ENCODE measurements around the gene SCN11A. TPM values are rescaled to one million over a fixed set of nuclear protein-coding genes. Genes with fewer than 3 reads are reported as not detected.
"Not testable (repeated sequence)": the region's sequence is repeated elsewhere in the genome, so short reads cannot be mapped to it uniquely, and the experiment has no call there.

The SCN11A gene
- total RNA-seq, 1 donor, result under 0.01 TPM

- peaks cover 8% of the 10 kb centered on the region for H3K4me1 ChIP-seq (ENCODE audit: insufficient read depth, low read length)
- H3K27me3 ChIP-seq (ENCODE audit: insufficient read depth, low read length), result no peaks in the 10 kb centered on the region
- no peak overlapping the region for H3K4me3 ChIP-seq (ENCODE audit: low read length)
- no peaks in the 10 kb centered on the region for H3K9me3 ChIP-seq (ENCODE audit: low read depth, low read length)
Observed at GRCh38 chr3:39086144-39086543, 34.4 kb upstream of the SCN11A start.

GRCh38 chr3:39082666-39083313 lies 31.0 kb upstream of the SCN11A start:
- H3K27me3 ChIP-seq (ENCODE audit: insufficient read depth, low read length), result no peaks in the 10 kb centered on the region
- H3K4me3 ChIP-seq (ENCODE audit: low read length), result no peak overlapping the region

GRCh38 chr3:39080026-39080425 lies 28.3 kb upstream of the SCN11A start:
- Histone ChIP-seq H3K4me3 (ENCODE audit: low read length) (no peak overlapping the region), H3K4me1 (ENCODE audit: insufficient read depth, low read length) (no peaks in the 10 kb centered on the region), H3K27me3 (ENCODE audit: insufficient read depth, low read length) (no peaks in the 10 kb centered on the region), H3K9me3 (ENCODE audit: low read depth, low read length) (no peaks in the 10 kb centered on the region)

More at GRCh38 chr3:39082666-39083313, 31.0 kb upstream of the SCN11A start:
- H3K4me1 ChIP-seq (ENCODE audit: insufficient read depth, low read length), result peaks cover 8% of the 10 kb centered on the region
- H3K9me3 ChIP-seq (ENCODE audit: low read depth, low read length), result no peaks in the 10 kb centered on the region

DNA sequence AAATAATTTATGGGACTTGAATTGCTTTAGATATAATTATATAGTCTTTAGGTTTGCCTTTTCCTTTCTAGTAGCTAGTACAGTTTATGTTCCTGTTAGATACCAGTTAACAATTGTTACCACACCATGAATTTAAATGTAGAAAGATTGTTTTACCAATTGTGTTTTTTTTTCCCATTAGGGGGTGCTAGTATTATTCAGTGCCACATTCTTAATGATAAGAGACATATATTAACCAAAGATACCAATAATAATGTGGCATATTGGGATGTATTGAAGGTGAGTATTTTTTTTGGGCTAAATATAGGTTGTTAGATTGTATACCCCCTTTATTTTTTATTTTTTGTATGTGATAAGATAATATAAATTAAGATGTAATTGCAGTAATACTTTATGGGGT lies 27.8 kb upstream of the SCN11A start:
- Histone ChIP-seq H3K27me3 (ENCODE audit: insufficient read depth, low read length) (no peaks in the 10 kb centered on the region), H3K4me3 (ENCODE audit: low read length) (no peak overlapping the region), H3K4me1 (ENCODE audit: insufficient read depth, low read length) (no peaks in the 10 kb centered on the region), H3K9me3 (ENCODE audit: low read depth, low read length) (no peaks in the 10 kb centered on the region)

DNA sequence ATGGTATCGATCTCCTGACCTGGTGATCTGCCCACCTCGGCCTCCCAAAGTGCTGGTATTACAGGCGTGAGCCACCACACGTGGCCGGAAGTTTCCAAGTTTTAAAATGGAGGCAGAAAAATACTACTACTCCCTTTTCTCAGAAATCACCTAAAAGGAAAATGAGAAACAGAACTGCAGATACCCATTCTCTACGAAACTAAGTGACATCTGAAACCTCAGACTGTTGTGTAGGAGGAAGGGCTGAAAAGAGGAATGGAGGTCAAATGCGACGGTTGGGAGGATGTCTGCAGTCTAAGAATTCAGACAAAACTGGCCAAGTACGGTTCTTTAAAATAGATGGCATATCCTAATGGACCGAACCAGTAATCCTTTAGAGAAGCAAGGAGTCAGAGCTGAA lies 24.2 kb upstream of the SCN11A start:
- Histone ChIP-seq H3K27me3 (ENCODE audit: insufficient read depth, low read length) (no peaks in the 10 kb centered on the region), H3K4me3 (ENCODE audit: low read length) (no peak overlapping the region), H3K9me3 (ENCODE audit: low read depth, low read length) (no peaks in the 10 kb centered on the region), H3K4me1 (ENCODE audit: insufficient read depth, low read length) (no peaks in the 10 kb centered on the region)

- peaks cover 4% of the 10 kb centered on the region for H3K4me1 ChIP-seq (ENCODE audit: insufficient read depth, low read length)
- H3K9me3 ChIP-seq (ENCODE audit: low read depth, low read length), result no peaks in the 10 kb centered on the region
- H3K4me3 ChIP-seq (ENCODE audit: low read length), result no peak overlapping the region
- no peaks in the 10 kb centered on the region for H3K27me3 ChIP-seq (ENCODE audit: insufficient read depth, low read length)
Observed at GRCh38 chr3:39068556-39068955, 16.8 kb upstream of the SCN11A start.

- peaks cover 4% of the 10 kb centered on the region for H3K4me1 ChIP-seq (ENCODE audit: insufficient read depth, low read length)
- H3K27me3 ChIP-seq (ENCODE audit: insufficient read depth, low read length), result no peaks in the 10 kb centered on the region
- no peak overlapping the region for H3K4me3 ChIP-seq (ENCODE audit: low read length)
- H3K9me3 ChIP-seq (ENCODE audit: low read depth, low read length), result no peaks in the 10 kb centered on the region
Observed at GRCh38 chr3:39067286-39067685, 15.5 kb upstream of the SCN11A start.

GRCh38 chr3:39065197-39065596 lies 13.5 kb upstream of the SCN11A start:
- Histone ChIP-seq H3K4me1 (ENCODE audit: insufficient read depth, low read length) (peaks cover 4% of the 10 kb centered on the region), H3K27me3 (ENCODE audit: insufficient read depth, low read length) (no peaks in the 10 kb centered on the region), H3K9me3 (ENCODE audit: low read depth, low read length) (no peaks in the 10 kb centered on the region), H3K4me3 (ENCODE audit: low read length) (no peak overlapping the region)

DNA sequence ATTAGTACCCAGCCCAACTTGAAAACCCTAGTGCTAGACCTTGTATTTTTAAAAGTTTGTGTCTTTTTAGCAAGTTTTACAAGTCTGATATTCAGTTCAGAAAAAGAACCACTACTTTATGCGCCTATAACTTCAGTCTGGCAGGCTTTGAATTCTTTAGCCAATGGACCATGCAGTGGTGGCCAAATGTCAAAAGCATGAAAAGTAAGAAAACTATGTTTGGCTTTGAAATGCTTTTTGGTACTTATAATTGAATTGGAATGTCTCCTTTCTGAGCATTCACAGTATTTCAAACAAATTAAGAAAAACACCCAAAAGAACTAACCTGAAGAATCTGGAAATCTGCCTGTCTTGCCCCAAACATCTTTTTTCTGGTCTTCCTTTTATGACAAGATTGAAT lies 12.9 kb upstream of the SCN11A start:
- Histone ChIP-seq H3K4me1 (ENCODE audit: insufficient read depth, low read length) (peaks cover 4% of the 10 kb centered on the region), H3K27me3 (ENCODE audit: insufficient read depth, low read length) (no peaks in the 10 kb centered on the region), H3K9me3 (ENCODE audit: low read depth, low read length) (no peaks in the 10 kb centered on the region), H3K4me3 (ENCODE audit: low read length) (no peak overlapping the region)

GRCh38 chr3:39063143-39063542 lies 11.4 kb upstream of the SCN11A start:
- H3K27me3 ChIP-seq (ENCODE audit: insufficient read depth, low read length), result no peaks in the 10 kb centered on the region
- H3K4me3 ChIP-seq (ENCODE audit: low read length), result no peak overlapping the region
- peaks cover 4% of the 10 kb centered on the region for H3K4me1 ChIP-seq (ENCODE audit: insufficient read depth, low read length)
- H3K9me3 ChIP-seq (ENCODE audit: low read depth, low read length), result no peaks in the 10 kb centered on the region

DNA sequence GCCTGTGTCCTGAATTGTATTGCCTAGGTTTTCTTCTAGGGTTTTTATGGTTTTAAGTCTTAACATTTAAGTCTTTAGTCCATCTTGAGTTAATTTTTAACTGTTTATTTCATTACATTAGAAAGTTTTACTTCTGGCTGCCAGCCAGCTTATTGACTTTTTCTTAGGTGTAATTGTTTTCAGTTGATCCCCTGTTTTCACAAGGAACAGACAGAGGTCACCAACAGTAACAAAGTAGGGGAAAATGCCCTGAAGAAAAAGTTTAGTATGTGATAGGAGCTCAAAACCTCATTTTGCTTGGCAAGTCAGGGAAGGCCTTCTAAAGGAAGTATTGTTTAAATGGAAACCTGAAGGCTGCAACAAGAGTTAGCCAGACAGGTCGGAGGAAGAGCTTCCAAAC lies 10.4 kb upstream of the SCN11A start:
- no peaks in the 10 kb centered on the region for H3K9me3 ChIP-seq (ENCODE audit: low read depth, low read length)
- no peaks in the 10 kb centered on the region for H3K27me3 ChIP-seq (ENCODE audit: insufficient read depth, low read length)
- no peak overlapping the region for H3K4me3 ChIP-seq (ENCODE audit: low read length)
- H3K4me1 ChIP-seq (ENCODE audit: insufficient read depth, low read length), result peaks cover 4% of the 10 kb centered on the region

GRCh38 chr3:39061228-39061627 lies 9.5 kb upstream of the SCN11A start:
- H3K4me1 ChIP-seq (ENCODE audit: insufficient read depth, low read length); H3K27me3 ChIP-seq (ENCODE audit: insufficient read depth, low read length); H3K4me3 ChIP-seq (ENCODE audit: low read length); H3K9me3 ChIP-seq (ENCODE audit: low read depth, low read length): not testable (repeated sequence)

DNA sequence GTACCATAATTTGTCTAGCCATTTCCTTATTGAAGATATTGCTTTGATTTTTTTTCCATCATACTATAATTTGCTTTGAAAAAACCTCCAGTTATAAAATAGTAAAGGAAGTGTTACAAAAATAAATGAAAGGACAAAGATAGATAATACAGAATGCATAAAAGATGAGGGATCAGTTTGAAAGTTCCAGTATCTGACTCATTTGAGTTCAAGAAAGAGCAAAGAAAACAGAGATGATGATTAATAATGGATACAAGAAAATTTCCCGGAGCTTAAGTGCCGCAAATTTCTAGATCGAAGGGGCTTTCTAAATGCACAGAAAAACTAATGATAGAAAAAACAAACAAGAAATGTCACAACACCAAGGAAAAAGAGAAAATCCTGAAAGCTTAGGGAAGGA lies 4.4 kb upstream of the SCN11A start:
- Histone ChIP-seq H3K27me3 (ENCODE audit: insufficient read depth, low read length) (no peaks in the 10 kb centered on the region), H3K4me1 (ENCODE audit: insufficient read depth, low read length) (peaks cover 22% of the 10 kb centered on the region), H3K4me3 (ENCODE audit: low read length) (no peak overlapping the region), H3K9me3 (ENCODE audit: low read depth, low read length) (no peaks in the 10 kb centered on the region)

GRCh38 chr3:39053696-39054095 lies 2.0 kb upstream of the SCN11A start:
- Histone ChIP-seq H3K9me3 (ENCODE audit: low read depth, low read length) (no peaks in the 10 kb centered on the region), H3K27me3 (ENCODE audit: insufficient read depth, low read length) (no peaks in the 10 kb centered on the region), H3K4me1 (ENCODE audit: insufficient read depth, low read length) (peaks cover 24% of the 10 kb centered on the region), H3K4me3 (ENCODE audit: low read length) (no peak overlapping the region)

DNA sequence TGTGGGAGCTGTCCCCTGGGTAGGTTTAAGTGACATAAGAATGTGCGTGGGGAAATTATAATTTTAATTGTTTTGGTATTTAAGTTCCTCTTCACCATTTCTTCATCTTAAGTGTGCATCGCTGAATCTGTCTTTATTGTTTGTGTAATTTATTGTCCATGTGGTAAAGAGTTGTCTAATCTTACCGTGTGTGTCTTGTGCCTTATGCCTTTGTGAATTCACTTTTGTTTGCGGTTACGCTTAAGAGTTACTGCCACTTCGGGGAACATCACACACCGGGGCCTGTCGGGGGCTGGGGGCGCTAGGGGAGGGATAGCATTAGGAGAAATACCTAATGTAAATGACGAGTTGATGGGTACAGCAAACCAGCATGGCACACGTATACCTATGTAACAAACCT lies 839 bp upstream of the SCN11A start:
- Histone ChIP-seq H3K9me3 (ENCODE audit: low read depth, low read length) (no peaks in the 10 kb centered on the region), H3K27me3 (ENCODE audit: insufficient read depth, low read length) (no peaks in the 10 kb centered on the region), H3K4me1 (ENCODE audit: insufficient read depth, low read length) (peaks cover 24% of the 10 kb centered on the region), H3K4me3 (ENCODE audit: low read length) (peak overlapping the region; percentile 62)

GRCh38 chr3:39050029-39050428 lies 1.7 kb downstream of the SCN11A start:
- H3K27me3 ChIP-seq (ENCODE audit: insufficient read depth, low read length), result no peaks in the 10 kb centered on the region
- H3K9me3 ChIP-seq (ENCODE audit: low read depth, low read length), result no peaks in the 10 kb centered on the region
- H3K4me3 ChIP-seq (ENCODE audit: low read length), result no peak overlapping the region
- peaks cover 20% of the 10 kb centered on the region for H3K4me1 ChIP-seq (ENCODE audit: insufficient read depth, low read length)

Data from mononuclear cell (primary cell).